ENCODE measurements around the gene CERS6. TPM values are rescaled to one million over a fixed set of nuclear protein-coding genes. Genes with fewer than 3 reads are reported as not detected.

Gene CERS6
- total RNA-seq, 2 donors from 2014 or later, result 7.7 to 21.5 TPM

DNA sequence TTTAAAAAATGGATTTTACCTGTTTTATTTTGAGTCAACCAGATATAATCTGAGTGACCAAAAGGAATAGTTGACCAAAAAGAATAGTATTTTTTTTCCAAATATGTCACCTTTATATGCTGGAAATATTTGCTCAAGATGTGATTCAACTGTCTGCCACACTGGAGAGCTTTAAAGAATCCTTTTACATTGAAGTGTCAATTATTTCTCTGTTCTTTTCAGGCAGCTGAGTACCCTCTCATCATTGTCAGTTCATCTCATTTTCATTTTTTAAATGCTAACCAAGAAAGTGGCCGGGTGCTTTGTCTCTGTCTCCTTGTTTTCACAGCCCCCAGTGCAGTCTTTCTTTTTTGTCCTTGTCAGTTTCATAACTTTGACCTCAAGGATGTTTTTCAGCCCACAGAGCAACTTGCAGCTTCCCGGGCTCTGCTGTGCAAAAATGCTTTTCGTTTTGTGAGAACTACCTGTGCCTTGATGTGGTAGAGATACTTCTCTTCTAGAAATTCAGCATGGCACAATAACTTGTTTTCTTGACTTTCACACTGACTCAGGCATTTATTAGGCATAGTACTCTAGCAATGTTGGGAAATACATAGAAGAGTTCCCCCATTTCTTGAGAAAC is 23.4 kb upstream of the CERS6 start:
- Mint-ChIP-seq H3K4me1 (peaks cover 7% of the 10 kb centered on the region), H3K27me3 (no peaks in the 10 kb centered on the region), H3K36me3 (ENCODE audit: low read depth) (no peaks in the 10 kb centered on the region), H3K9me3 (no peaks in the 10 kb centered on the region), H3K27ac (peak overlapping the region; percentile 24), H3K4me3 (peak overlapping the region; percentile 40)
- ATAC-seq (replicated peaks), result peak; percentile 71

GRCh38 chr2:168433527-168433926 is 22.5 kb upstream of the CERS6 start:
- no peak for ATAC-seq (replicated peaks)
- Mint-ChIP-seq H3K4me3 (peak overlapping the region; percentile 40), H3K4me1 (peaks cover 7% of the 10 kb centered on the region), H3K27me3 (no peaks in the 10 kb centered on the region), H3K9me3 (no peaks in the 10 kb centered on the region), H3K27ac (no peak overlapping the region), H3K36me3 (ENCODE audit: low read depth) (no peaks in the 10 kb centered on the region)

DNA sequence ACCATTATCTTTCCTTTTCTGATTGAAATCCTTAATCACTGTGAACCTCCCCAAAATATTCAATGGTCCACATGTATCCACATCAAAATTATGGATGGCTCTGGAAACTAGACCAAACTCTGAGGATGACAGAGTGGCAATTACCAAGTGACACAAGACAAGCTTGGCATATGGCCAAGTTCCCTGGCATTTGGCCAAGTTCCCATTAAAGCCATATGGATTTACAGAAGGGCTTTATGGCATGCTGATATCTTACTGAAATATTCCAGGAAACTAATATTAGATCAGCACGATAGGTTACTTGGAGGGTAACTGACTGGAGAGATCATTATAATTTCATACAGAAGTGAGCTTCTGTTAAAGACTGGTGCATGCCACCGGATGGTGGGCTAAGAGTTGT is 21.9 kb upstream of the CERS6 start:
- no peak overlapping the region for H3K27ac Mint-ChIP-seq
- no peak overlapping the region for H3K4me3 Mint-ChIP-seq
- no peak for ATAC-seq (replicated peaks)
- H3K27me3 Mint-ChIP-seq, result no peaks in the 10 kb centered on the region
- H3K9me3 Mint-ChIP-seq, result no peaks in the 10 kb centered on the region
- H3K36me3 Mint-ChIP-seq (ENCODE audit: low read depth), result no peaks in the 10 kb centered on the region
- H3K4me1 Mint-ChIP-seq, result peaks cover 7% of the 10 kb centered on the region

DNA sequence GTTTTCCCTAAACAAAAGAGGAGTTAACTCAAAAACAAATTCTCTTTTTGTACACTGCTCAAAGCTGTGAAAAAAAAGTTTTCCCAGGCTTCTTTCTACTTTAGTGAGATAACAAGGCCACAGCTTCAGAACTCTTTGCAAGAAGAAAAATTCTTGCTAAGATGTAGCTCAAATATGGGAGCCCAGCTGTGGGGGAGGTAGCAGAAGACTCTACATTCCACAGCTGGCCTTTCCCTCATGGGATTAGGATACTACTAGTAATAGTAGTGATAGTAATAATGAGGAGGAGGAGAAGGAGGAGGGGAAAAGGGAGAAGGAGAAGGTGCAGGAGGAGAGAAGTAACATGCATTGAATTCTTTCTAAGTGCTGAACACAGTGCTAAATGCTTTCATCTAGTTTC is 19.2 kb upstream of the CERS6 start:
- H3K36me3 Mint-ChIP-seq (ENCODE audit: low read depth), result no peaks in the 10 kb centered on the region
- peaks cover 5% of the 10 kb centered on the region for H3K4me1 Mint-ChIP-seq
- no peak overlapping the region for H3K27ac Mint-ChIP-seq
- H3K4me3 Mint-ChIP-seq, result no peak overlapping the region
- H3K9me3 Mint-ChIP-seq, result no peaks in the 10 kb centered on the region
- ATAC-seq (replicated peaks), result no peak
- H3K27me3 Mint-ChIP-seq, result no peaks in the 10 kb centered on the region

- no peaks in the 10 kb centered on the region for H3K9me3 Mint-ChIP-seq
- no peaks in the 10 kb centered on the region for H3K4me1 Mint-ChIP-seq
- no peak overlapping the region for H3K4me3 Mint-ChIP-seq
- ATAC-seq (replicated peaks), result no peak
- no peaks in the 10 kb centered on the region for H3K36me3 Mint-ChIP-seq (ENCODE audit: low read depth)
- no peak overlapping the region for H3K27ac Mint-ChIP-seq
- H3K27me3 Mint-ChIP-seq, result no peaks in the 10 kb centered on the region
Measured at GRCh38 chr2:168438553-168438952, 17.5 kb upstream of the CERS6 start.

DNA sequence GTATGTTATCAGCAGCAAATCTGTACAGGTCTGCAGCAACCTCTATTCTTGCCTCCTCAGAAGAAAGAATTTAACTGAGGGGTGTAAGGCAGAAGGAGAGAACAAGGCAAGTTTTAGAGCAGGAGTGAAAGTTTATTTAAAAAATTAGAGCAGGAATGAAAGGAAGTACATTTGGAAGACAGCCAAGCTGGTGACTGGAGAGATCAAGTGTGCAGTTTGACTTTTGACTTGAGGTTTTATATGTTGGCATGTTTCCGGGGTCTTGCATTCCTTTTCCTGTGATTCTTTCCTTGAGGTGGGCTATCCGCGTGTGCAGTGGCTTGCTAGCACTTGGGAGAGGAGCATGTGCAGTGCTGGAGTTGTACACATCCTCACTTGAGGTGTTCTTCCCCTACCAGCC is 16.5 kb upstream of the CERS6 start:
- ATAC-seq (replicated peaks), result no peak
- H3K4me3 Mint-ChIP-seq, result no peak overlapping the region
- H3K36me3 Mint-ChIP-seq (ENCODE audit: low read depth), result no peaks in the 10 kb centered on the region
- H3K4me1 Mint-ChIP-seq, result no peaks in the 10 kb centered on the region
- H3K27ac Mint-ChIP-seq, result no peak overlapping the region
- no peaks in the 10 kb centered on the region for H3K27me3 Mint-ChIP-seq
- peaks cover 4% of the 10 kb centered on the region for H3K9me3 Mint-ChIP-seq

GRCh38 chr2:168441214-168441872 is 14.7 kb upstream of the CERS6 start:
- no peaks in the 10 kb centered on the region for H3K36me3 Mint-ChIP-seq (ENCODE audit: low read depth)
- no peaks in the 10 kb centered on the region for H3K4me1 Mint-ChIP-seq
- no peak overlapping the region for H3K4me3 Mint-ChIP-seq
- H3K9me3 Mint-ChIP-seq, result peaks cover 4% of the 10 kb centered on the region
- no peak overlapping the region for H3K27ac Mint-ChIP-seq
- H3K27me3 Mint-ChIP-seq, result no peaks in the 10 kb centered on the region
- no peak for ATAC-seq (replicated peaks)

DNA sequence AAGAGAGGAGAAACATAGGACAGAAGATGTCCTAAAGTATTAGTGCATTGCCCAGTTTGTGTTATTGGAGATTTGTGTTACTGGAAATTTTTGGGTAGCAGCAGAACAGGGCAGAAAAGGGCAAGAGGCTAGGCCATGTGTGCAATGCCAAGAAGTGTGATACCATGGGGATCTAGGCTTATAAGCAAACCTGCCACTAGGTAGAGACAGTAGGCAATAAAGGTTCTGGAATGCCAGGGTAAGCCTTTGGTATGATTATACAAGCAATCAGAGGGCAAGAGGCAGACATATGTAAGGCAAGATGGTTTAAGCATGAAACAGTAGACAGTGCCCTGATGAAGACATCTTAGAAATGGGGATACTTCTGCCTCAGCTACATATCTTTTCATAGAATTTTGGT is 12.3 kb upstream of the CERS6 start:
- no peaks in the 10 kb centered on the region for H3K36me3 Mint-ChIP-seq (ENCODE audit: low read depth)
- no peaks in the 10 kb centered on the region for H3K27me3 Mint-ChIP-seq
- peaks cover 4% of the 10 kb centered on the region for H3K9me3 Mint-ChIP-seq
- no peak overlapping the region for H3K4me3 Mint-ChIP-seq
- no peak overlapping the region for H3K27ac Mint-ChIP-seq
- H3K4me1 Mint-ChIP-seq, result no peaks in the 10 kb centered on the region
- ATAC-seq (replicated peaks), result no peak

DNA sequence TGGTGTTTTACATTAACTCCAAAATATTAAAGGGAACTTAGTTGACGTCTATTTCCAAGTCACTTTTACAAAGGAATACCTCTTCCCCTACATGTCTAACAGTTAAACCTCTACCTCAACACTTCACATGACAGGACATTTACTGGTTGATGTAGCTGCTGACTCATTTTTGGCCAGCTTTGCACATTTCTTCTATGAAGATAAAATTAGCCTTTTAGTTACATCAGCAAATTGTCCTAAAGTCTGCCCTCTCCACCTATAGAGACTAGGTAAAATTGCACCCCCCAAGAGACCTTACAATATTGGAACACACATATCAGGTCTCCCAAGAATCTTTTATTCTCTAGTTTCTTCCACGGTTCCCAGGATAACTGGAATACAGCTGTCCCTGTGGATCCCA is 10.1 kb upstream of the CERS6 start:
- ATAC-seq (replicated peaks), result no peak
- Mint-ChIP-seq H3K27ac (no peak overlapping the region), H3K27me3 (no peaks in the 10 kb centered on the region)

DNA sequence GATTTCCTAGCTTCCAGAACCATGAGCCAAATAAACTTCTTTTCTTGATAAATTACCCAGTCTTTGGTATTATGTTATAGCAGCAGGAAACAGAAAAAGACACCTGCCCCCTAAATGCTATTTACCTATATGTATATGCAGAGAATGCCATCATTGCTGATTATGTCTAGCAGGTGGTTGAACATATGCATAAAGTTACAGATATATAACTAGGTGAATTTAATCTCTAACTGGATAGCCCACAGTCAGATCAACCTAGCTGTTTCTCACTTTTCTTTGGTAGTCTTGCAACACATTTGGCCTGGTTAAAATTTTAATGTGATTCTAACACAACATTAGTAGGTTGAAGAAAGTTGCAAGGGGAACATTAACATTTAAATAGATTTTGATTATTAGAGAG is 7.1 kb upstream of the CERS6 start:
- H3K36me3 Mint-ChIP-seq (ENCODE audit: low read depth), result no peaks in the 10 kb centered on the region

More for the DNA sequence above, 10.1 kb upstream of the CERS6 start:
- Mint-ChIP-seq H3K36me3 (ENCODE audit: low read depth) (no peaks in the 10 kb centered on the region), H3K9me3 (peaks cover 4% of the 10 kb centered on the region), H3K4me1 (no peaks in the 10 kb centered on the region), H3K4me3 (no peak overlapping the region)

GRCh38 chr2:168449419-168449818 is 6.7 kb upstream of the CERS6 start:
- no peak overlapping the region for H3K4me3 Mint-ChIP-seq
- ATAC-seq (replicated peaks), result no peak
- H3K9me3 Mint-ChIP-seq, result peaks cover under 1% of the 10 kb centered on the region
- H3K27me3 Mint-ChIP-seq, result no peaks in the 10 kb centered on the region
- no peak overlapping the region for H3K27ac Mint-ChIP-seq
- no peaks in the 10 kb centered on the region for H3K4me1 Mint-ChIP-seq
- H3K36me3 Mint-ChIP-seq (ENCODE audit: low read depth), result no peaks in the 10 kb centered on the region

More for the DNA sequence above, 7.1 kb upstream of the CERS6 start:
- no peak for ATAC-seq (replicated peaks)
- Mint-ChIP-seq H3K4me3 (no peak overlapping the region), H3K9me3 (peaks cover 4% of the 10 kb centered on the region), H3K27me3 (no peaks in the 10 kb centered on the region), H3K4me1 (no peaks in the 10 kb centered on the region), H3K27ac (no peak overlapping the region)

- no peaks in the 10 kb centered on the region for H3K4me1 Mint-ChIP-seq
- H3K9me3 Mint-ChIP-seq, result no peaks in the 10 kb centered on the region
- H3K4me3 Mint-ChIP-seq, result no peak overlapping the region
- no peak for ATAC-seq (replicated peaks)
- no peaks in the 10 kb centered on the region for H3K36me3 Mint-ChIP-seq (ENCODE audit: low read depth)
- H3K27ac Mint-ChIP-seq, result no peak overlapping the region
- no peaks in the 10 kb centered on the region for H3K27me3 Mint-ChIP-seq
Measured at GRCh38 chr2:168450171-168450570, 5.9 kb upstream of the CERS6 start.

- Mint-ChIP-seq H3K27me3 (no peaks in the 10 kb centered on the region), H3K4me1 (no peaks in the 10 kb centered on the region), H3K27ac (no peak overlapping the region), H3K9me3 (no peaks in the 10 kb centered on the region), H3K36me3 (ENCODE audit: low read depth) (no peaks in the 10 kb centered on the region), H3K4me3 (no peak overlapping the region)
- ATAC-seq (replicated peaks), result no peak
Measured at GRCh38 chr2:168450732-168451131, 5.3 kb upstream of the CERS6 start.

DNA sequence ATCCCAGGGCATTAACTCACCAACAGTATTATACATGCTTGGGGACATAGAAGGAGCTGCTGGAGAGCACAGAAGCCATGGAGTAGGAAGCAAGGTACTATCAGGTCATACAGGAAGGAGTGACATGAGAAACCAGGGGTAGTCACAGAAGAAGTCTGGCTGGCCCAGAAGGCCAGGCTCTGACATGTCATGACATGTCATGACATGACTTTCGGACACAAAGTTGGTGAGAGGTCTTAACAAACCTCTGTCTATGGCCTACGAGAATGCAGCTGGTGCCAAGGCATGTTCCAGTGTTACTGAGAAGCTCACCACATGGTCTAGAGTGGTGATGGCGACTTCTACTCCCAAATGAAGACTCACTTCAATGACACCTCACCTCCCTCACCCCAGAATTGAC is 3.3 kb upstream of the CERS6 start:
- Mint-ChIP-seq H3K36me3 (ENCODE audit: low read depth) (peaks cover 6% of the 10 kb centered on the region), H3K27ac (no peak overlapping the region), H3K4me1 (peaks cover 6% of the 10 kb centered on the region), H3K27me3 (no peaks in the 10 kb centered on the region), H3K4me3 (no peak overlapping the region), H3K9me3 (no peaks in the 10 kb centered on the region)
- no peak for ATAC-seq (replicated peaks)

DNA sequence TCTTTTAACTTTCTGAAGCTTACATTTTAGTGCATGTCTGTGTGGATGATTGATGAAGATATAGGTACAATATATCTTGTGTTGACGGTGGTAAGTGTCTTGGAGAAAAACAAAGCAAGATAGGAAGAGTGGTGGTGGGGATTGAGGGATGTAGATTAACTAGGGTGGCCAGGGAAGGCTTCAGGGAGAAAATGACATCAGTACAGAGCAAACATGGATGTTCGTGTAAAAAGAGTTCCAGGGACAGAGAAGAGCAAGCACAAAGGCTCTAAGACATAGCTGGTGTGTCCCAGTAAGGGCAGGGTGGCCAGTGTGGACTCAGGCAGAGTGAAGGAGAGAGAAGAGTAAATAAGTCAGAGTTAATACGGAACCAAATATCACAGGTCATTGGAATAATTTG is 2.7 kb upstream of the CERS6 start:
- H3K27me3 Mint-ChIP-seq, result no peaks in the 10 kb centered on the region
- no peak overlapping the region for H3K27ac Mint-ChIP-seq
- H3K36me3 Mint-ChIP-seq (ENCODE audit: low read depth), result peaks cover 7% of the 10 kb centered on the region
- ATAC-seq (replicated peaks), result no peak
- H3K9me3 Mint-ChIP-seq, result no peaks in the 10 kb centered on the region
- H3K4me3 Mint-ChIP-seq, result no peak overlapping the region
- H3K4me1 Mint-ChIP-seq, result peaks cover 6% of the 10 kb centered on the region

Data from activated T-helper 17 cell treated with anti-CD3 and anti-CD28 coated beads, Interleukin-2, amount 50 U/mL, for 72 hours (primary cell).